GM18508 (cell line): ENCODE data around the gene POMGNT2.

ENCODE experiments used
- ATAC-seq: cut with Tn5 transposase; IDR thresholded peaks from one replicate; pipeline ENCODE4 v1.9.1; 2021; ENCODE audit warnings: moderate number of reproducible peaks; ENCODE audit not compliant: insufficient read depth, unreplicated experiment

POMGNT2 gene

GRCh38 chr3:43104039-43104438, 1.8 kb downstream of the POMGNT2 start:
- no peak for ATAC-seq

- ATAC-seq, result no peak
Measured at GRCh38 chr3:43102773-43103480, 3.0 kb downstream of the POMGNT2 start.

GRCh38 chr3:43098761-43099160, 7.1 kb downstream of the POMGNT2 start:
- ATAC-seq, result no peak

GRCh38 chr3:43097400-43098080, 8.3 kb downstream of the POMGNT2 start:
- no peak for ATAC-seq

- ATAC-seq, result no peak
Measured at GRCh38 chr3:43096761-43097160, 9.1 kb downstream of the POMGNT2 start.

GRCh38 chr3:43095370-43095769, 10.5 kb downstream of the POMGNT2 start:
- ATAC-seq, result no peak

- no peak for ATAC-seq
Measured at GRCh38 chr3:43094851-43095250, 11.0 kb downstream of the POMGNT2 start.

GRCh38 chr3:43094381-43094780, 11.5 kb downstream of the POMGNT2 start:
- no peak for ATAC-seq

- ATAC-seq, result no peak
Measured at GRCh38 chr3:43093974-43094373, 11.9 kb downstream of the POMGNT2 start.

- ATAC-seq, result no peak
Measured at GRCh38 chr3:43093006-43093405, 12.9 kb downstream of the POMGNT2 start.

GRCh38 chr3:43091481-43091880, 14.4 kb downstream of the POMGNT2 start:
- no peak for ATAC-seq

- ATAC-seq, result no peak
Measured at GRCh38 chr3:43090238-43090637, 15.6 kb downstream of the POMGNT2 start.

GRCh38 chr3:43089081-43089480, 16.8 kb downstream of the POMGNT2 start:
- no peak for ATAC-seq

GRCh38 chr3:43087249-43087776, 18.6 kb downstream of the POMGNT2 start:
- no peak for ATAC-seq

- ATAC-seq, result no peak
Measured at GRCh38 chr3:43086460-43087165, 19.3 kb downstream of the POMGNT2 start.

GRCh38 chr3:43082457-43082856, 23.4 kb downstream of the POMGNT2 start:
- ATAC-seq, result no peak

GRCh38 chr3:43081796-43082195, 24.1 kb downstream of the POMGNT2 start:
- ATAC-seq, result no peak

- no peak for ATAC-seq
Measured at GRCh38 chr3:43080726-43081568, 24.9 kb downstream of the POMGNT2 start.

- no peak for ATAC-seq
Measured at GRCh38 chr3:43079536-43080332, 26.1 kb downstream of the POMGNT2 start.
